Thyroid gland (tissue), 4 donors: ENCODE measurements around the gene STYK1. TPM values are rescaled to one million over a fixed set of nuclear protein-coding genes. Genes with fewer than 3 reads are reported as not detected.

Source experiments
- DNase-seq, 2 donors: peaks; one replicate each; pipeline ENCODE4 v3.0.0-alpha.2; 2019
- H3K27ac ChIP-seq, 3 donors: fragments of 200-600 bp; sonication (generic); 1 replicate in 2 of 3; 2 replicates in 1 of 3; pipeline ENCODE4 v1.5.1; 2016 to 2019; ENCODE audit warnings: mild to moderate bottlenecking in 1 of 3, moderate library complexity in 1 of 3
- H3K27me3 ChIP-seq: fragments of 200-600 bp; sonication (generic); one replicate; pipeline ENCODE4 v1.5.1; 2019
- H3K36me3 ChIP-seq, 2 donors: fragments of 200-600 bp; sonication (generic); one replicate each; pipeline ENCODE4 v1.5.1; 2016 to 2019
- H3K4me1 ChIP-seq, 2 donors: fragments of 200-600 bp; sonication (generic); one replicate each; pipeline ENCODE4 v1.5.1; 2017 to 2019
- H3K4me3 ChIP-seq, 3 donors: fragments of 200-600 bp; sonication (generic); replicated peaks in 1 of 3; 1 replicate in 2 of 3; 2 replicates in 1 of 3; pipeline ENCODE4 v1.5.1; 2016; ENCODE audit warnings: mild to moderate bottlenecking in 1 of 3
- H3K9me3 ChIP-seq: fragments of 200-600 bp; sonication (generic); one replicate; pipeline ENCODE4 v1.5.1; 2017
- CTCF ChIP-seq, 6 experiments: fragments of 200-600 bp in 3 of 6; fragments of 450-650 bp in 3 of 6; sonication (generic) in 3 of 6; IDR thresholded peaks; one replicate each; pipeline ENCODE4 v1.5.1; 2016 to 2019; ENCODE audit warnings: antibody characterized with exemption in 6 of 6, mild to moderate bottlenecking in 2 of 6, inconsistent platforms in 1 of 6, moderate library complexity in 1 of 6
- POLR2A ChIP-seq, 2 donors: fragments of 450-650 bp; IDR thresholded peaks; one replicate each; pipeline ENCODE4 v1.6.1; 2017; ENCODE audit warnings: antibody characterized with exemption in 2 of 2, mild to moderate bottlenecking in 2 of 2, moderate library complexity in 1 of 2
- WGBS, 2 donors: methylation state at CpG; one replicate each; pipeline ENCODE4 v1.1.5; 2017; 5-methylcytosine and 5-hydroxymethylcytosine counted together
- intact Hi-C: fragments of 100-400 bp; cut with DNase I; formaldehyde crosslinking; loops from one replicate; pipeline ENCODE4 v1.15.1; 2023
- total RNA-seq, 4 donors: library from RNA; depleted of rRNA; stranded (reverse); fragments of >200 nt; gene quantifications; one replicate each; pipeline ENCODE4 v1.2.3, GENCODE V29; 2016

Gene STYK1
- total RNA-seq, 4 donors from 2014 or later, result 0.40 TPM; not detected in 3

DNA sequence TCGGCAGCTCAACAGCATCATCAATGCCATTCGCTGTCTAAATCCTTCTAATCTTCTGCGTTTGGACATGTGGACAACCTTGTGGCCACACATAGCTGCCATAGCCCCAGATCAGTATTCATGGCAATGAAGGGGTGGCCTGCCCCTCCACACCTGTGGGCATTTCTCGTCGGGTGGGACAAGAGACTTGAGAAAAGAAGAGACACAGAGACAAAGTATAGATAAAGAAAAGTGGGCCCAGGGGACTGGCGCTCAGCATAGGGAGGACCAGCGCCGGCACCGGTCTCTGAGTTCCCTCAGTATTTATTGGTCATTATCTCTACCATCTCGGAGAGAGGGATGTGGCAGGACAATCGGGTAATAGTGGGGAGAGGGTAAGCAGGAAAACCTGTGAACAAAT, 102.7 kb downstream of the STYK1 start:
- no peaks in the 10 kb centered on the region for H3K27me3 ChIP-seq
- H3K4me3 ChIP-seq, result no peak overlapping the region
- no peak for DNase-seq
- no peak overlapping the region for H3K27ac ChIP-seq
- intact Hi-C loops, result no loop called here
- no peaks in the 10 kb centered on the region for H3K4me1 ChIP-seq
- no peaks in the 10 kb centered on the region for H3K36me3 ChIP-seq
- WGBS, 2 donors, result 68 to 84% methylated on average over 11 of the region's 11 CpGs
- H3K9me3 ChIP-seq, result no peaks in the 10 kb centered on the region
- no peak for TF ChIP-seq CTCF (IDR thresholded peaks at IDR 0.05)
- no peak for TF ChIP-seq POLR2A (IDR thresholded peaks at IDR 0.05)

Other genes with a start within 250 kb of the STYK1 start
- under 1 TPM in 3 of 4 donors, not detected in 1; 0.33 to 0.98 (median 0.54) TPM for gene KLRC2, start 238.0 kb downstream of the STYK1 start, total RNA-seq
- gene KLRC1, start 220.7 kb downstream of the STYK1 start, total RNA-seq, result 1 to 10 TPM in 3 of 4 donors, under 1 TPM in 1; 0.67 to 3.0 (median 1.7) TPM
- gene EIF2S3B, start 168.2 kb downstream of the STYK1 start, total RNA-seq, result 1 to 10 TPM in 2 of 4 donors, under 1 TPM in 1, not detected in 1; 0.45 to 2.0 (median 1.0) TPM
- 10 to 100 TPM; 13.1 to 17.4 (median 14.5) TPM for gene MAGOHB, start 60.4 kb downstream of the STYK1 start, total RNA-seq
- 100 to 1,000 TPM; 123 to 351 (median 233) TPM for gene YBX3, start 49.3 kb upstream of the STYK1 start, total RNA-seq
- gene TAS2R7, start 128.6 kb upstream of the STYK1 start, total RNA-seq, result 1 to 10 TPM in 1 of 4 donors, not detected in 3; 1.1 TPM
- under 1 TPM in 1 of 4 donors, not detected in 3; 0.49 TPM for gene TAS2R8, start 133.2 kb upstream of the STYK1 start, total RNA-seq
- gene TAS2R9, start 136.1 kb upstream of the STYK1 start, total RNA-seq, result not detected
- 1 to 10 TPM; 1.6 to 2.8 (median 2.1) TPM for gene TAS2R10, start 152.3 kb upstream of the STYK1 start, total RNA-seq
- 1 to 10 TPM; 4.3 to 8.7 (median 7.8) TPM for gene PRR4, start 175.4 kb upstream of the STYK1 start, total RNA-seq
- gene PRH1, start 210.2 kb upstream of the STYK1 start, total RNA-seq, result 10 to 100 TPM; 35.5 to 78.8 (median 62.1) TPM
- gene TAS2R13, start 235.5 kb upstream of the STYK1 start, total RNA-seq, result 10 to 100 TPM in 1 of 4 donors, 1 to 10 TPM in 3; 4.3 to 15.6 (median 7.4) TPM